ENCODE measurements around the gene HTD2.

The HTD2 gene

GRCh38 chr3:58293516-58293915 is 12.8 kb upstream of the HTD2 start:
- DNase-seq = no peak

GRCh38 chr3:58296269-58296668 is 10.1 kb upstream of the HTD2 start:
- no peak for DNase-seq

GRCh38 chr3:58296843-58297242 is 9.5 kb upstream of the HTD2 start:
- DNase-seq = no peak

- no peak for DNase-seq
These were observed 8.1 kb upstream of the HTD2 start for GRCh38 chr3:58298190-58298589.

- no peak for DNase-seq
These were observed 7.2 kb upstream of the HTD2 start for GRCh38 chr3:58299075-58299474.

- peak; percentile 49 for DNase-seq
These were observed 6.3 kb upstream of the HTD2 start for GRCh38 chr3:58299839-58300516.

GRCh38 chr3:58307639-58308215 is 1.4 kb downstream of the HTD2 start:
- DNase-seq = peak; percentile 57

GRCh38 chr3:58308728-58309127 is 2.4 kb downstream of the HTD2 start:
- no peak for DNase-seq

- no peak for DNase-seq
These were observed 11.5 kb downstream of the HTD2 start for GRCh38 chr3:58317811-58318210.

- no peak for DNase-seq
These were observed 15.5 kb downstream of the HTD2 start for GRCh38 chr3:58321791-58322190.

GRCh38 chr3:58322793-58323192 is 16.5 kb downstream of the HTD2 start:
- no peak for DNase-seq

- no peak for DNase-seq
These were observed 17.4 kb downstream of the HTD2 start for GRCh38 chr3:58323529-58324390.

- DNase-seq = no peak
These were observed 18.4 kb downstream of the HTD2 start for GRCh38 chr3:58324391-58325390.

GRCh38 chr3:58325525-58325992 is 19.2 kb downstream of the HTD2 start:
- DNase-seq = no peak

GRCh38 chr3:58326267-58326900 is 20.1 kb downstream of the HTD2 start:
- no peak for DNase-seq

- DNase-seq = no peak
These were observed 23.0 kb downstream of the HTD2 start for GRCh38 chr3:58329150-58329921.

GRCh38 chr3:58329922-58330413 is 23.6 kb downstream of the HTD2 start:
- DNase-seq = no peak

- no peak for DNase-seq
These were observed 25.4 kb downstream of the HTD2 start for GRCh38 chr3:58331593-58332152.

GRCh38 chr3:58332575-58333188 is 26.4 kb downstream of the HTD2 start, which contains the start of gene PXK:
Gene PXK, plus strand, starts transcription at chr3:58332892. Its CDS starts 97 bp downstream, at chr3:58332989.
- DNase-seq = peak; percentile 84
